SK-N-SH (cell line): ENCODE results near the gene TBX15.

Experiments
- CHD2 ChIP-seq: fragments of 150-350 bp; IDR thresholded peaks from 2 replicates; pipeline ENCODE4 v1.6.1; 2018; ENCODE audit warnings: low read length; ENCODE audit not compliant: partially characterized antibody
- EZH2phosphoT487 ChIP-seq: fragments of 200-600 bp; sonication (generic); IDR thresholded peaks from 2 replicates; pipeline ENCODE4 v1.6.1; 2017; ENCODE audit warnings: low read depth, mixed run types, mild to moderate bottlenecking, antibody characterized with exemption, moderate library complexity, borderline replicate concordance
- GABPA ChIP-seq: IDR thresholded peaks from 2 replicates; pipeline ENCODE4 v1.4.0; 2012; ENCODE audit warnings: low read depth, mild to moderate bottlenecking
- RAD21 ChIP-seq: IDR thresholded peaks from 2 replicates; pipeline ENCODE4 v1.6.1; 2012; ENCODE audit warnings: mild to moderate bottlenecking, low read length
- RXRA ChIP-seq: IDR thresholded peaks from 2 replicates; pipeline ENCODE4 v1.4.0; 2012; ENCODE audit warnings: low read depth, mild to moderate bottlenecking, borderline replicate concordance
- TAF1 ChIP-seq: IDR thresholded peaks from 2 replicates; pipeline ENCODE4 v1.6.1; 2012; ENCODE audit warnings: low read depth, mild to moderate bottlenecking, low read length, moderate library complexity, borderline replicate concordance
- YY1 ChIP-seq: IDR thresholded peaks from 2 replicates; pipeline ENCODE4 v1.4.0; 2012; ENCODE audit warnings: low read depth, mild to moderate bottlenecking
- TF ChIP-seq, protein P1 (sequence below): fragments of 200-600 bp; sonication (generic); IDR thresholded peaks from 2 replicates; pipeline ENCODE4 v1.6.1; 2017; ENCODE audit warnings: antibody characterized with exemption, mild to moderate bottlenecking, moderate library complexity
- TF ChIP-seq, protein P2 (sequence below): IDR thresholded peaks from 2 replicates; pipeline ENCODE4 v1.4.0; 2012; ENCODE audit warnings: low read depth
- TF ChIP-seq, protein P3 (sequence below): IDR thresholded peaks from 2 replicates; pipeline ENCODE4 v1.6.1; 2012; ENCODE audit warnings: mild to moderate bottlenecking, low read depth, low read length, moderate library complexity
- TF ChIP-seq, protein P4 (sequence below): fragments of 150-350 bp; IDR thresholded peaks from 2 replicates; pipeline ENCODE4 v1.6.1; 2017; ENCODE audit warnings: antibody characterized with exemption, low read length, low read depth, borderline replicate concordance
- TF ChIP-seq, protein P5 (sequence below): IDR thresholded peaks from 2 replicates; pipeline ENCODE4; 2012

DNA sequence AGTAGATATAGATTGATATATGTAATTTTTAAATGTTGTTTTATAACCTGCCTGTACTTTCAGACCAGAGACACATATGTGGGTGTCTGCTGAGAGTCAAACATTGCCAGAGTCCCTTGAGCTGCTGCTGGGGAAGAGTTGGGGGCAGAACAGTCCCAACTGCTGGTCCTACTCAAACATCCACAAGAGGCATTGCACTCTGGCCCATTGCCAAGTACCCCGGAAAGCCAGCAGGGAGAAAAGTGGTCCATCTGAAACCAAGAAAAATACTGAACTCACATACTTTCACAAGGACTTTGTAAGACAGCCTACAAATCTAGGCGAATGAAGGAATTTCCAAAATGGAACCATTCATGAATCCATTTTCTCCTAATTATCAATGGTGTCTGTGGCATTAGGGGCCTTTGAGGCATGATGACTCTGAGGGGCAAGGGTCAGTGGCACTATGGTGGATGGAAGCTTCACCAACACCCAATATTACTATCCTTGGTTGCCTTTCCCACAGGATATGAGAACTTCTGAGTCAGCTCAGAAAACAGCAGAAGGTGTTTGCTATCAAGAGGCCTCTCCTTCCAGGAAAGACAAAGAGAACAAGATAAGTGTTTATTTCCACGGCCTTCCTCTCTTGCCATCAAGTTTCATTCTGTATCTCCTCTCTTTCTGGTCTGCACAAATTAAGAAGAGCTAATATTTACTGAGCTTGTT is 7.3 kb upstream of the TBX15 start:
- TF ChIP-seq, protein P1, sequence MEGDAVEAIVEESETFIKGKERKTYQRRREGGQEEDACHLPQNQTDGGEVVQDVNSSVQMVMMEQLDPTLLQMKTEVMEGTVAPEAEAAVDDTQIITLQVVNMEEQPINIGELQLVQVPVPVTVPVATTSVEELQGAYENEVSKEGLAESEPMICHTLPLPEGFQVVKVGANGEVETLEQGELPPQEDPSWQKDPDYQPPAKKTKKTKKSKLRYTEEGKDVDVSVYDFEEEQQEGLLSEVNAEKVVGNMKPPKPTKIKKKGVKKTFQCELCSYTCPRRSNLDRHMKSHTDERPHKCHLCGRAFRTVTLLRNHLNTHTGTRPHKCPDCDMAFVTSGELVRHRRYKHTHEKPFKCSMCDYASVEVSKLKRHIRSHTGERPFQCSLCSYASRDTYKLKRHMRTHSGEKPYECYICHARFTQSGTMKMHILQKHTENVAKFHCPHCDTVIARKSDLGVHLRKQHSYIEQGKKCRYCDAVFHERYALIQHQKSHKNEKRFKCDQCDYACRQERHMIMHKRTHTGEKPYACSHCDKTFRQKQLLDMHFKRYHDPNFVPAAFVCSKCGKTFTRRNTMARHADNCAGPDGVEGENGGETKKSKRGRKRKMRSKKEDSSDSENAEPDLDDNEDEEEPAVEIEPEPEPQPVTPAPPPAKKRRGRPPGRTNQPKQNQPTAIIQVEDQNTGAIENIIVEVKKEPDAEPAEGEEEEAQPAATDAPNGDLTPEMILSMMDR: no peak
- TF ChIP-seq GABPA: no peak
- TF ChIP-seq, protein P2, sequence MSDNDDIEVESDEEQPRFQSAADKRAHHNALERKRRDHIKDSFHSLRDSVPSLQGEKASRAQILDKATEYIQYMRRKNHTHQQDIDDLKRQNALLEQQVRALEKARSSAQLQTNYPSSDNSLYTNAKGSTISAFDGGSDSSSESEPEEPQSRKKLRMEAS: no peak
- TF ChIP-seq RAD21: no peak
- TF ChIP-seq YY1: no peak
- TF ChIP-seq, protein P3, sequence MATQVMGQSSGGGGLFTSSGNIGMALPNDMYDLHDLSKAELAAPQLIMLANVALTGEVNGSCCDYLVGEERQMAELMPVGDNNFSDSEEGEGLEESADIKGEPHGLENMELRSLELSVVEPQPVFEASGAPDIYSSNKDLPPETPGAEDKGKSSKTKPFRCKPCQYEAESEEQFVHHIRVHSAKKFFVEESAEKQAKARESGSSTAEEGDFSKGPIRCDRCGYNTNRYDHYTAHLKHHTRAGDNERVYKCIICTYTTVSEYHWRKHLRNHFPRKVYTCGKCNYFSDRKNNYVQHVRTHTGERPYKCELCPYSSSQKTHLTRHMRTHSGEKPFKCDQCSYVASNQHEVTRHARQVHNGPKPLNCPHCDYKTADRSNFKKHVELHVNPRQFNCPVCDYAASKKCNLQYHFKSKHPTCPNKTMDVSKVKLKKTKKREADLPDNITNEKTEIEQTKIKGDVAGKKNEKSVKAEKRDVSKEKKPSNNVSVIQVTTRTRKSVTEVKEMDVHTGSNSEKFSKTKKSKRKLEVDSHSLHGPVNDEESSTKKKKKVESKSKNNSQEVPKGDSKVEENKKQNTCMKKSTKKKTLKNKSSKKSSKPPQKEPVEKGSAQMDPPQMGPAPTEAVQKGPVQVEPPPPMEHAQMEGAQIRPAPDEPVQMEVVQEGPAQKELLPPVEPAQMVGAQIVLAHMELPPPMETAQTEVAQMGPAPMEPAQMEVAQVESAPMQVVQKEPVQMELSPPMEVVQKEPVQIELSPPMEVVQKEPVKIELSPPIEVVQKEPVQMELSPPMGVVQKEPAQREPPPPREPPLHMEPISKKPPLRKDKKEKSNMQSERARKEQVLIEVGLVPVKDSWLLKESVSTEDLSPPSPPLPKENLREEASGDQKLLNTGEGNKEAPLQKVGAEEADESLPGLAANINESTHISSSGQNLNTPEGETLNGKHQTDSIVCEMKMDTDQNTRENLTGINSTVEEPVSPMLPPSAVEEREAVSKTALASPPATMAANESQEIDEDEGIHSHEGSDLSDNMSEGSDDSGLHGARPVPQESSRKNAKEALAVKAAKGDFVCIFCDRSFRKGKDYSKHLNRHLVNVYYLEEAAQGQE: no peak
- TF ChIP-seq TAF1: no peak
- no peak for TF ChIP-seq CHD2
- no peak for TF ChIP-seq EZH2phosphoT487
- TF ChIP-seq, protein P4, sequence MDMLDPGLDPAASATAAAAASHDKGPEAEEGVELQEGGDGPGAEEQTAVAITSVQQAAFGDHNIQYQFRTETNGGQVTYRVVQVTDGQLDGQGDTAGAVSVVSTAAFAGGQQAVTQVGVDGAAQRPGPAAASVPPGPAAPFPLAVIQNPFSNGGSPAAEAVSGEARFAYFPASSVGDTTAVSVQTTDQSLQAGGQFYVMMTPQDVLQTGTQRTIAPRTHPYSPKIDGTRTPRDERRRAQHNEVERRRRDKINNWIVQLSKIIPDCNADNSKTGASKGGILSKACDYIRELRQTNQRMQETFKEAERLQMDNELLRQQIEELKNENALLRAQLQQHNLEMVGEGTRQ: no peak
- no peak for TF ChIP-seq RXRA
- TF ChIP-seq, protein P5, sequence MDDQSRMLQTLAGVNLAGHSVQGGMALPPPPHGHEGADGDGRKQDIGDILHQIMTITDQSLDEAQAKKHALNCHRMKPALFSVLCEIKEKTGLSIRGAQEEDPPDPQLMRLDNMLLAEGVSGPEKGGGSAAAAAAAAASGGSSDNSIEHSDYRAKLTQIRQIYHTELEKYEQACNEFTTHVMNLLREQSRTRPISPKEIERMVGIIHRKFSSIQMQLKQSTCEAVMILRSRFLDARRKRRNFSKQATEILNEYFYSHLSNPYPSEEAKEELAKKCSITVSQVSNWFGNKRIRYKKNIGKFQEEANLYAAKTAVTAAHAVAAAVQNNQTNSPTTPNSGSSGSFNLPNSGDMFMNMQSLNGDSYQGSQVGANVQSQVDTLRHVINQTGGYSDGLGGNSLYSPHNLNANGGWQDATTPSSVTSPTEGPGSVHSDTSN: no peak
